Hepatocyte (in vitro differentiated cells): ENCODE measurements around the gene CLSTN1. TPM values are rescaled to one million over a fixed set of nuclear protein-coding genes. Genes with fewer than 3 reads are reported as not detected.

Source experiments
- DNase-seq: peaks from one replicate; pipeline ENCODE4 v3.0.0-alpha.2; 2016; ENCODE audit warnings: low spot score
- H2AFZ ChIP-seq: fragments of 200-600 bp; sonication (generic); 2 replicates; pipeline ENCODE4 v1.6.0; 2016; ENCODE audit warnings: antibody characterized with exemption, mild to moderate bottlenecking
- H3K27ac ChIP-seq: fragments of 200-600 bp; sonication (generic); 2 replicates; pipeline ENCODE4 v1.5.1; 2016; ENCODE audit warnings: mild to moderate bottlenecking
- H3K27me3 ChIP-seq: fragments of 200-600 bp; sonication (generic); 2 replicates; pipeline ENCODE4 v1.6.1; 2016
- H3K36me3 ChIP-seq: fragments of 200-600 bp; sonication (generic); replicated peaks from 2 replicates; pipeline ENCODE4 v1.5.1; 2016; ENCODE audit warnings: low read depth; ENCODE audit not compliant: insufficient read depth
- H3K4me1 ChIP-seq: fragments of 200-600 bp; sonication (generic); 2 replicates; pipeline ENCODE4 v1.5.1; 2016; ENCODE audit warnings: mild to moderate bottlenecking, moderate library complexity; ENCODE audit not compliant: insufficient read depth
- H3K4me2 ChIP-seq: fragments of 200-600 bp; sonication (generic); 2 replicates; pipeline ENCODE4 v1.6.0; 2016
- H3K4me3 ChIP-seq: fragments of 200-600 bp; sonication (generic); 2 replicates; pipeline ENCODE4 v1.5.1; 2016; ENCODE audit warnings: mild to moderate bottlenecking
- H3K79me2 ChIP-seq: fragments of 200-600 bp; sonication (generic); 2 replicates; pipeline ENCODE4 v1.6.0; 2017; ENCODE audit warnings: mild to moderate bottlenecking
- H3K9me2 ChIP-seq: fragments of 200-600 bp; sonication (generic); replicated peaks from 2 replicates; pipeline ENCODE4 v1.6.0; 2017; ENCODE audit warnings: mild to moderate bottlenecking; ENCODE audit not compliant: insufficient read depth
- H3K9me3 ChIP-seq: fragments of 200-600 bp; sonication (generic); 2 replicates; pipeline ENCODE4 v1.5.1; 2016; ENCODE audit warnings: low read depth, mild to moderate bottlenecking
- H4K20me1 ChIP-seq: fragments of 200-600 bp; sonication (generic); 2 replicates; pipeline ENCODE4 v1.6.0; 2016; ENCODE audit warnings: mild to moderate bottlenecking; ENCODE audit not compliant: insufficient read depth, poor library complexity, severe bottlenecking
- CTCF ChIP-seq: fragments of 200-600 bp; sonication (generic); IDR thresholded peaks from 2 replicates; pipeline ENCODE4 v1.5.1; 2016; ENCODE audit warnings: antibody characterized with exemption, mild to moderate bottlenecking; ENCODE audit not compliant: poor library complexity
- EZH2 ChIP-seq: fragments of 200-600 bp; sonication (generic); IDR thresholded peaks from 2 replicates; pipeline ENCODE4 v1.6.1; 2016; ENCODE audit warnings: antibody characterized with exemption, mild to moderate bottlenecking, borderline replicate concordance
- EZH2phosphoT487 ChIP-seq: fragments of 200-600 bp; sonication (generic); IDR thresholded peaks from one replicate; pipeline ENCODE4 v1.6.1; 2018; ENCODE audit warnings: antibody characterized with exemption, mild to moderate bottlenecking, low read depth, moderate library complexity; ENCODE audit not compliant: unreplicated experiment, severe bottlenecking
- WGBS: methylation state at CpG from one replicate; pipeline ENCODE4 v1.1.6; 2016; ENCODE audit warnings: low lambda C conversion rate; ENCODE audit errors: missing lambda C conversion rate; 5-methylcytosine and 5-hydroxymethylcytosine counted together
- polyA plus RNA-seq: library from polyadenylated mRNA; unstranded; fragments of >200 nt; fragmentation: Nextera tagmentation; extraction: Ambion mirVana; gene quantifications from 2 replicates; pipeline ENCODE4 v1.2.1, GENCODE V29; 2016
- total RNA-seq: library from RNA; depleted of rRNA; stranded (reverse); fragments of >200 nt; gene quantifications from 2 replicates; pipeline ENCODE4 v1.2.3, GENCODE V29; 2014

Gene CLSTN1
- total and polyA plus RNA-seq, 2 experiments from 2014 or later: 47.7 to 74.2 TPM

- no peak overlapping the region for H3K4me2 ChIP-seq
- H4K20me1 ChIP-seq: no peaks in the 10 kb centered on the region
- DNase-seq: no peak
- TF ChIP-seq EZH2phosphoT487: no peak
- no peak for TF ChIP-seq CTCF
- TF ChIP-seq EZH2: no peak
- no peak overlapping the region for H3K27ac ChIP-seq
- no peaks in the 10 kb centered on the region for H3K79me2 ChIP-seq
- no peak overlapping the region for H3K4me3 ChIP-seq
- peaks cover 3% of the 10 kb centered on the region for H3K36me3 ChIP-seq
- H3K9me3 ChIP-seq: no peaks in the 10 kb centered on the region
- 96% methylated on average over 7 of the region's 7 CpGs for WGBS
- no peak overlapping the region for H2AFZ ChIP-seq
- no peaks in the 10 kb centered on the region for H3K9me2 ChIP-seq
- no peaks in the 10 kb centered on the region for H3K4me1 ChIP-seq
- no peaks in the 10 kb centered on the region for H3K27me3 ChIP-seq
Measured at GRCh38 chr1:9746651-9747050, 77.1 kb downstream of the CLSTN1 start.

- no peak for TF ChIP-seq EZH2phosphoT487
- Histone ChIP-seq H3K4me3 (no peak overlapping the region), H2AFZ (no peak overlapping the region), H3K36me3 (peaks cover 3% of the 10 kb centered on the region), H3K9me3 (no peaks in the 10 kb centered on the region), H3K27me3 (no peaks in the 10 kb centered on the region), H3K79me2 (no peaks in the 10 kb centered on the region), H4K20me1 (no peaks in the 10 kb centered on the region), H3K4me2 (no peak overlapping the region), H3K4me1 (no peaks in the 10 kb centered on the region), H3K9me2 (no peaks in the 10 kb centered on the region), H3K27ac (no peak overlapping the region)
- no peak for DNase-seq
- WGBS: 96% methylated on average over 3 of the region's 3 CpGs
Measured at GRCh38 chr1:9746211-9746610, 77.6 kb downstream of the CLSTN1 start.

GRCh38 chr1:9744106-9744799, 79.5 kb downstream of the CLSTN1 start:
- Histone ChIP-seq H3K4me3 (no peak overlapping the region), H3K4me1 (no peaks in the 10 kb centered on the region), H4K20me1 (no peaks in the 10 kb centered on the region), H2AFZ (no peak overlapping the region), H3K27me3 (no peaks in the 10 kb centered on the region), H3K9me2 (no peaks in the 10 kb centered on the region), H3K79me2 (no peaks in the 10 kb centered on the region), H3K4me2 (no peak overlapping the region), H3K36me3 (peaks cover 3% of the 10 kb centered on the region), H3K9me3 (no peaks in the 10 kb centered on the region), H3K27ac (no peak overlapping the region)
- 98% methylated on average over 28 of the region's 28 CpGs for WGBS
- TF ChIP-seq EZH2phosphoT487: no peak
- DNase-seq: no peak

GRCh38 chr1:9737671-9738070, 86.1 kb downstream of the CLSTN1 start:
- no peak for DNase-seq
- no peaks in the 10 kb centered on the region for H3K9me2 ChIP-seq
- H4K20me1 ChIP-seq: no peaks in the 10 kb centered on the region
- no peaks in the 10 kb centered on the region for H3K79me2 ChIP-seq
- no peaks in the 10 kb centered on the region for H3K27me3 ChIP-seq
- WGBS: 92% methylated on average over 10 of the region's 10 CpGs
- no peak overlapping the region for H3K4me3 ChIP-seq
- TF ChIP-seq EZH2phosphoT487 (no peak), CTCF (no peak), EZH2 (no peak)
- no peaks in the 10 kb centered on the region for H3K4me1 ChIP-seq
- no peak overlapping the region for H3K27ac ChIP-seq
- no peak overlapping the region for H2AFZ ChIP-seq
- no peaks in the 10 kb centered on the region for H3K9me3 ChIP-seq
- H3K4me2 ChIP-seq: no peak overlapping the region
- peaks cover 3% of the 10 kb centered on the region for H3K36me3 ChIP-seq
